Neutrophil (primary cell): ENCODE measurements around the gene DEPDC5.

Experiments
- H3K27ac ChIP-seq: fragments of 200-600 bp; sonication (generic); 2 replicates; pipeline ENCODE4 v1.5.1; 2016; ENCODE audit warnings: mild to moderate bottlenecking, moderate library complexity
- H3K27me3 ChIP-seq: fragments of 200-600 bp; sonication (generic); 2 replicates; pipeline ENCODE4 v1.6.0; 2016; ENCODE audit warnings: mild to moderate bottlenecking
- H3K36me3 ChIP-seq: fragments of 200-600 bp; sonication (generic); 2 replicates; pipeline ENCODE4 v1.5.1; 2017
- H3K4me1 ChIP-seq, 2 experiments: fragments of 200-600 bp in 1 of 2; sonication (generic) in 1 of 2; 1 replicate in 1 of 2; 2 replicates in 1 of 2; pipeline versions ENCODE4 v1.5.1 to v1.6.1; 2013 to 2016; ENCODE audit warnings: low read depth in 1 of 2, low read length in 1 of 2, mild to moderate bottlenecking in 1 of 2, moderate library complexity in 1 of 2; ENCODE audit not compliant: control insufficient read depth in 1 of 2, insufficient read depth in 1 of 2
- H3K4me3 ChIP-seq, 2 experiments: fragments of 200-600 bp in 1 of 2; sonication (generic) in 1 of 2; 1 replicate in 1 of 2; 2 replicates in 1 of 2; pipeline ENCODE4 v1.5.1; 2013 to 2016; ENCODE audit warnings: low read depth in 1 of 2, low read length in 1 of 2, mild to moderate bottlenecking in 1 of 2, moderate library complexity in 1 of 2
- H3K9me3 ChIP-seq: fragments of 200-600 bp; sonication (generic); 2 replicates; pipeline ENCODE4 v1.5.1; 2016
- CTCF ChIP-seq: fragments of 200-600 bp; sonication (generic); IDR thresholded peaks from 2 replicates; pipeline ENCODE4 v1.5.1; 2016; ENCODE audit warnings: antibody characterized with exemption

Gene DEPDC5

GRCh38 chr22:31848411-31848810 is 94.6 kb downstream of the DEPDC5 start:
- no peak for TF ChIP-seq CTCF
- Histone ChIP-seq H3K27ac (no peak overlapping the region), H3K27me3 (no peaks in the 10 kb centered on the region), H3K4me3 (no peak overlapping the region), H3K4me1 (no peaks in the 10 kb centered on the region), H3K36me3 (peaks cover 82% of the 10 kb centered on the region), H3K9me3 (no peaks in the 10 kb centered on the region)

DNA sequence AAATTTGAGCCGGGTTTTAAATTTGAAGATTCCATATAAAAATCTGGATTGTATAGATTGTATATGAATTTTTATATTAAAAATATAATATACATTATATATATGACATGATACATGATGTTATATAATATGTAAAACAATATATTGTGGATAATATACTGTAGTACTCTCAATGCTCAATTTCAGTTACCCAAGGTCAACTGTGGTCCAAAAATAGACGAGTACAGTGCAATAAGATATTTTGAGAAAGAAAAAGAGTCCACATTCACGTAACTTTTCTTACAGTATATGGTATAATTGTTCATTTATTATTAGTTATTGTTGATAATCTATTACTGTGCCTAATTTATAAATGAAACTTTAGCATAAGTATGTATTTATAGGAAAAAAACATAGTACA is 96.3 kb downstream of the DEPDC5 start:
- no peaks in the 10 kb centered on the region for H3K4me1 ChIP-seq
- no peak overlapping the region for H3K27ac ChIP-seq
- TF ChIP-seq CTCF, result no peak
- H3K9me3 ChIP-seq, result no peaks in the 10 kb centered on the region
- no peak overlapping the region for H3K4me3 ChIP-seq
- H3K27me3 ChIP-seq, result no peaks in the 10 kb centered on the region
- peaks cover 78% of the 10 kb centered on the region for H3K36me3 ChIP-seq

DNA sequence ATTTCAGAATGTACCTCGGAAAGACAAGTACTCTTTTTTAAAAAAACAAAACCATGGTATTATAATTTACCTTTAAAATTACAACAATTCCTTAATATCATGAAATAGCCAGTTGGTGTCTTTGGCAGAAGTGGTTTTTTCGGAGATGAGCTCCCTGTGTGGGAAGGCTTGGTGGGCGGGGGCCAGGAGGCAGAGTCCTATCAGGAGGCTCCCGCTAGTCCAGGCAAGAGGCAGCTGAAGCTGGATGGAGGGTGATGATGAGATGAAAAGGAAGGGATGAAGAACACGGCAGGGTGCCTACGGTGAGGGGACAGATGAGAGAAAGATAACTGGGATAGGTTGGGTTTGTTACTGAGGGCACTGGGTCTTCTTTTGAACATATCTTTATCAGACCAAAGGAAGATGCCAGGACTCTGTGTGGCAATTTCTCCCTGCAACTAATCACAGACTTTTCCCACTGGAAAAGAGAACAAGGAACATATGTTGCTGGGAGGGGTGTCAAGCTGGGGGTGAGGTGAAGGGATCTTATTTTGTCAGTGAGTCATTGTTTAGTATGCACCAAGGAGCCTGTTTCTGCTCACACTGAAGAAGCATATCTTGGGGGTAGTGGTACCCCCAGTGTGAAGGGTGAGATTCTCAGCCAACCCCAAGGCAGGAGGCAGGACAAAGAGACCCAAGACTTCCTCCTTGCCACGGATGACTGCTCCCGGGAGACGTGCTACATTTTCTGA is 99.0 kb downstream of the DEPDC5 start:
- no peak for TF ChIP-seq CTCF
- peaks cover 63% of the 10 kb centered on the region for H3K36me3 ChIP-seq
- H3K4me3 ChIP-seq, result no peak overlapping the region
- no peak overlapping the region for H3K27ac ChIP-seq
- no peaks in the 10 kb centered on the region for H3K4me1 ChIP-seq
- no peaks in the 10 kb centered on the region for H3K27me3 ChIP-seq
- no peaks in the 10 kb centered on the region for H3K9me3 ChIP-seq

- Histone ChIP-seq H3K36me3 (peaks cover 59% of the 10 kb centered on the region), H3K27ac (no peak overlapping the region), H3K27me3 (no peaks in the 10 kb centered on the region), H3K4me1 (no peaks in the 10 kb centered on the region), H3K4me3 (no peak overlapping the region), H3K9me3 (no peaks in the 10 kb centered on the region)
- no peak for TF ChIP-seq CTCF
These were observed 100.1 kb downstream of the DEPDC5 start for GRCh38 chr22:31853736-31854495.

GRCh38 chr22:31857247-31857646 is 103.4 kb downstream of the DEPDC5 start:
- Histone ChIP-seq H3K27ac (no peak overlapping the region), H3K4me3 (no peak overlapping the region), H3K36me3 (peaks cover 61% of the 10 kb centered on the region), H3K4me1 (no peaks in the 10 kb centered on the region), H3K9me3 (no peaks in the 10 kb centered on the region), H3K27me3 (no peaks in the 10 kb centered on the region)
- TF ChIP-seq CTCF, result no peak
